Stimulated activated CD4-positive, alpha-beta T cell treated with anti-CD3 and anti-CD28 coated beads, Interleukin-1b, Interleukin-23, amount 100 ng/mL, for 1 hour (primary cell): ENCODE data around the gene ARHGAP9.
"Not testable (repeated sequence)": the region's sequence is repeated elsewhere in the genome, so short reads cannot be mapped to it uniquely, and the experiment has no call there.

Experiments
- DNase-seq, 2 donors: peaks; one replicate each; pipeline ENCODE4 v3.0.0-alpha.2; 2020; ENCODE audit warnings: low read depth in 2 of 2

The ARHGAP9 gene

DNA sequence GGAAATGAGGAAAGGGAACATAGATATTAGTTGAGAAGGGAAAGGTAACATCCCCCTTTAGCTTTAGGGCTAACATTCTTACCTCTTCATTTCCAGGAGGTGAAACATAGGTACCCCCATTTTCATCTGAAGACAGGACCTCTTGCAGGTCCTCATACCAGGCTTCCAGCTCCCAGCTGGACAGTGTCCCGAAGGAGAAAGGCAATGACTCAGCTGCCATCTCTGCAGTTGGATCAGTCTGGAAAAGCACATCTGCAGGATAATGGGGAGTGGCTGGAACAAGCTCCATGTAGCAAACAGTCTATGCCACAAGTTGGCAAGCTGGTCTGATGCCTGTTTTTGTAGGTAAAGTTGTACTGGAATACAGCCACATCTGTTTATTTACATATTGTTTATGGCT is 37.5 kb upstream of the ARHGAP9 start:
- DNase-seq, result no peak

DNA sequence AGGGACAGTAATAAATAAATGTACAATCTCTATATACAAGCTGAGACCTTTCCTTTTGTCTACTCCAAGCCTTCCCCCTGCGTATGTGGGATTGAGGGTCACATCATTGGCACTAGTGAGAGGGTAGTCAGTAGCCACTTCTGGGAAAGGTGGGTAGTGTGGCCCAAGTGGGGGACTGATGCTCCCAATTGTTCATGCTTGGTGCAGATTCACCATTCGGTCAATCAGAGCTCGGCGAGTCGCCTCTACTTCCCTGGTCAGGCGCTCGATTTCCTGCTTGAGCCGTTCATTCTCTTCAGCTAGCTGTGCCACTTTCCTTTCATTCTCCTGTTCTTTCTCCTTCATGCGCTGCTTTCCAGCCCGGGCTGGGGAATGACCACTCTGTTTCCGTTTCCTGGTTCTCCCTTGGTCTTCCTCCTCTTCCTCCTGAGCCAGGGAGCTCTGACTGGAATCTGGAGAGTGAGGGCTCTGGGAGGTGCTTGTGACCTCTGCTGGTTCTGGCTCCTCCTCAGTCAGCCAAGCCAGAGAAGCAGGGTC is 37.0 kb upstream of the ARHGAP9 start:
- no peak for DNase-seq

DNA sequence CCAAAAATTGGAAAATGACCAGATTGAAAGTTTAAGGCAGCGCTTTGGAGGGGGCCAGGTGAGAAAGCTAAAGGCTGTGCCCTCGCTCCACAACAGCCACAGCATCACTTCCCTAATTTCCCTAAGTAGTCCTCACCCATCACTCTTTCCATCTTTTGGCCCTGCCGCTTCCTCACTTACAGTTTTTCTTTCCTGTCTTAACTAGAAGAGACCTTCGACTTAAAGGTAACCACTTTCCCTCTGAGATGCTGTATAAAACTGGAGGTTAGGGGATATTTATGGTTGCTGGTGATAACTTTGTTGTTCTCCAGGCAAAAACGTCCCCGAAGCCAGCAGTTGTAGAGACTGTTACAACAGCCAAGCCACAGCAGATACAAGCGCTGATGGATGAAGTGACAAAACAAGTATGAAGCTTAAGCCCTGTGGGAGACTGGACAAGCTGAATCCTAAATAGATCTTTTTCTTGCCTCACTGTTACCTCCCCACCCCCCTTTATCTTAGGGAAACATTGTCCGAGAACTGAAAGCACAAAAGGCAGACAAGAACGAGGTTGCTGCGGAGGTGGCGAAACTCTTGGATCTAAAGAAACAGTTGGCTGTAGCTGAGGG is 36.4 kb upstream of the ARHGAP9 start:
- no peak for DNase-seq

DNA sequence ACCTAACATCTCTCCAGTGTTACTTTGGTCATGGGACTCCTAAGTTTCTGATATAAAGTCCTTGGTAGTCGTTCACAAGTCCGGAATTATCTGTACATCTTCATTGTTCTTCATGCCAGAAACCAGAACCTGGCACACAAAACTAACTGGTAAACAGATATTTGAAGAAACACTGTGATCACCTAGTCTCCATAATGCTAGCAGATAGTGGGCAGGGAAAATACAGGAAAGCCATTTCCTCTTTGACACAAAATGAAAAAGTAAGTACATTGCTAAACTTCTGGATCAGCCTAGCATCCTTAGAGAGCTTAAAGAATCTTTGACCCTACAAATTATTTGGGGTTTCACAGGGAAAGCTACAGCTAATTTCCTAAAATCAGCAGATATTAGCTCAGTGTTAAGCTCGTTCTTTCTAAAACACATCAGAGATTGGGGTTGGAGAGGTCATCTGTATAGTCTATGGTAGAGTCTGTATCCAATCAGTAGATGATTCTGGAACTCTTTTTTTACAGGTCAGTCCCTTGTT is 35.8 kb upstream of the ARHGAP9 start:
- no peak for DNase-seq

DNA sequence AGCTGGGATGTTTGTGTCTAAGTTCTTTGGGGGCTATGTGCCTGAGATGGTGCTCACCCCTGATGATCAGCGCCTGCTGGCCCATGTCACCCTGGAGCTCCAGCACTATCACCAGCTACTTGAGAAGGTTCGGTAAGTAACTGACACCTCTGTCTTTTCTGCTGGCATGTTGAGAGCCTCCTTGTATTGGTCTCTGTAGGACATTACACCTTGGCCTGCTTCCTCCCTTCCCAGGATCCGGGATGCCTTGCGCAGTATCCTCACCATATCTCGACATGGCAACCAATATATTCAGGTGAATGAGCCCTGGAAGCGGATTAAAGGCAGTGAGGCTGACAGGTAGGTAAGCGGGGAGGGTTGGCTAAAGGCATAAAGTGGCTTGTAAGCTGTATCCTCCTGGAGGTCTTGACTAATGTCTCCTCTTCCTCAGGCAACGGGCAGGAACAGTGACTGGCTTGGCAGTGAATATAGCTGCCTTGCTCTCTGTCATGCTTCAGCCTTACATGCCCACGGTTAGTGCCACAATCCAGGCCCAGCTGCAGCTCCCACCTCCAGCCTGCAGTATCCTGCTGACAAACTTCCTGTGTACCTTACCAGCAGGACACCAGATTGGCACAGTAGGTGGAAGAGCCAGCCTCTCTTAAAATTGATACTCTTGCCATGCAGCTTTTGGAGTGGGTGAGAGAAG is 35.2 kb upstream of the ARHGAP9 start:
- DNase-seq, result no peak

DNA sequence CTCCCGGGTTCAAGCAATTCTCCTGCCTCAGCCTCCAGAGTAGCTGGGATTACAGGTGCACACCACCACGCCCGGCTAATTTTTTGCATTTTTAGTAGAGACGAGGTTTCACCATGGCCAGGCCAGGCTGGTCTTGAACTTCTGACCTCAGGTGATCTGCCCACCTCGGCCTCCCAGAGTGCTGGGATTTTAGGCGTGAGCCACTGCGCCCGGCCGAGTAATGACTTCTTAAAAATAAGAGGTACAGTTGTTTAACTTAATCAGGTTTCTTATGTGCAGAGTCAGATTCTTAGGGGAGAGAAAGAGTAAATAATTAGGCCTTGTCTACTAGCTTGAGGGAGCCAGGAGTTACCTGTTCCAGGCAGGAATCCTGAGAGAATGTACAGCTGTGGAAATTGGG is 34.6 kb upstream of the ARHGAP9 start:
- DNase-seq, result not testable (repeated sequence)

DNA sequence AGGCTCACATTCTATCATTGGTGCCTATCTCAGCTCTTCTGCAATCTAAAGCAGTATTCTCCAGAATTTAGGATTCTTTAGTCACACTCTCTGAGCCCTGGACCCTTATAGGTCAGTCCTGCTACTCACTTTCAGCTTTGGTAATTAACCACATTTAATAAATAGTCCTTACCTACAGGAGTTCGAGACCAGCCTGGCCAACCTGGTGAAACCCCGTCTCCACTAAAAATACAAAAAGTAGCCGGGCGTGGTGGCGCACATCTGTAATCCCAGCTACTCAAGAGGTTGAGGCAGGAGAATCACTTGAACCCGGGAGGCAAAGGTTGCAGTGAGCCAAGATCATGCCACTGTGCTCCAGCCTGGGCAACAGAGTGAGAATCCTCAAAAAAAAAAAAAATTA is 34.0 kb upstream of the ARHGAP9 start:
- not testable (repeated sequence) for DNase-seq

DNA sequence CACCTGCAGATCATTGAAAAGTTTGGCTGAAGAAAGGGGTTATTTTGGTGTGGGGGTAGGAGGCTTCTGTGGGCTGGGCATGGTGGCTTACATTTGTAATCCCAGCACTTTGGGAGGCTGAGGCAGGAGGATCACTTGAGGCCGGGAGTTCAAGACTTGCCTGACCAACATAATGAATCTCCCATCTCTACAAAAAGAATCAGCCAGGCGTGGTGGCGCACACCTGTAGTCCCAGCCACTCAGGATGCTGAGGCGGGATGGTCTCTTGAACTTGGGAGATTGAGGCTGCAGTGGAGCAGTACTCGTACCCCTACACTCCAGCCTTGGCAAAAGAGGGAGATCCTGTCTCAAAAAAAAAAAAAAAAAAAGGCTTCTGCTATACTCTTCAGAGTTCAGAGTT is 33.6 kb upstream of the ARHGAP9 start:
- DNase-seq, result no peak

DNA sequence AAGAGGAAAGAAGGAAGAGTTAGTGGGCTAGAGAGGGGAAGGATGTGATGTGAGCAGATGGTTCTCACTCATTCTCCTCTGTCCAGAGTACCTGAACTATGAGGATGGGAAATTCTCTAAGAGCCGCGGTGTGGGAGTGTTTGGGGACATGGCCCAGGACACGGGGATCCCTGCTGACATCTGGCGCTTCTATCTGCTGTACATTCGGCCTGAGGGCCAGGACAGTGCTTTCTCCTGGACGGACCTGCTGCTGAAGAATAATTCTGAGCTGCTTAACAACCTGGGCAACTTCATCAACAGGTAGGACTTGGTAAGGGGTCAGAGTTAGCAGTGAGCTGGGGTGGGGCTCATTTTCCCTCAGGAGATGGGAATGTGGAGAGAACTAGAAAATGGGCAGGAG is 33.0 kb upstream of the ARHGAP9 start:
- DNase-seq, result no peak

DNA sequence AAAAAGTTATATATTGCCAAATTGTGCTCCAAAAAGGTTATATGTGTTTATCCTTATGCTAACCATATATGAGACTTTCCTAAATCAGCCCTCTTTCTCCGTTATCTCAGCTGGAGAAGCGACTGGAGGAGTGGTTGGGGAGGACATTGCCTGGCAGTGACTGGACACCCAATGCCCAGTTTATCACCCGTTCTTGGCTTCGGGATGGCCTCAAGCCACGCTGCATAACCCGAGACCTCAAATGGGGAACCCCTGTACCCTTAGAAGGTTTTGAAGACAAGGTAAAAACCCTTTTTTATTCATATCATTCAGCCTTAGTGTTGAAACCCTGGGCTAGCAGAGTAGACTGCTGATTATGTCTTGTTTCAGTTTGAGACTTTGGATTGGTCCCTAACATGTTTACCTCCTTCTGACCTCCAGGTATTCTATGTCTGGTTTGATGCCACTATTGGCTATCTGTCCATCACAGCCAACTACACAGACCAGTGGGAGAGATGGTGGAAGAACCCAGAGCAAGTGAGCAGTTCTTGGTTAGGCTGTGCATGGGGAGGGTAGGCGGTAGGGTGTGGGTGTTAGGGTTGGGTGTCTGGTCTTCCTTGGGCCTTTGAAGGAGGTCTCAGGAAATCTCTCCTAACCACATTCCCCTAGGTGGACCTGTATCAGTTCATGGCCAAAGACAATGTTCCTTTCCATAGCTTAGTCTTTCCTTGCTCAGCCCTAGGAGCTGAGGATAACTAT is 32.1 kb upstream of the ARHGAP9 start:
- no peak for DNase-seq

DNA sequence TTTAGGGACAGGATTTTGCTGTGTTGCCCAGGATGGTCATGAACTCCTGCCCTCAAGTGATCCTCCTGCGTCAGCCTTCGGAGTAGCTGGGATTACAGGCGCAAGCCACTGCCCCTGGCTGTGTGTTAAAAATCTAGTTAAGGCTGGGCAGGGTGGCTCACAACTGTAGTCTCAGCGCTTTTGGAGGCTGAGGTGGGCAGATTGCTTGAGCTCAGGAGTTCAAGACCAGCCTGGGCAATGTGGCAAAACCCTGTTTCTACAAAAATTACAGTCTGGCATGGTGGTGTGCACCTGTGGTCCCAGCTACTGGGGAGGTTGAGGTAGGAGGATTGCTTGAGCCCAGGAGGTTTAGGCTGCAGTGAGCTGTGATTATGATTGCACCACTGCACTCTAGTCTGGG is 31.5 kb upstream of the ARHGAP9 start:
- no peak for DNase-seq

DNA sequence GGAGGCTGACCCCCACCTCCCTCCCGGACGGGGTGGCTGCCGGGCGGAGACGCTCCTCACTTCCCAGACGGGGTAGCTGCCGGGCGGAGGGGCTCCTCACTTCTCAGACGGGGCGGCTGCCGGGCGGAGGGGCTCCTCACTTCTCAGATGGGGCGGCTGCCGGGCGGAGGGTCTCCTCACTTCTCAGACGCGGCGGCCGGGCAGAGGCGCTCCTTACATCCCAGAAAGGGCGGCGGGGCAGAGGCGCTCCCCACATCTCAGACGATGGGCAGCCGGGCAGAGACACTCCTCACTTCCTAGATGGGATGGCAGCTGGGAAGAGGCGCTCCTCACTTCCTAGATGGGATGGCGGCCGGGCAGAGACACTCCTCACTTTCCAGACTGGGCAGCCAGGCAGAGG is 28.1 kb upstream of the ARHGAP9 start:
- DNase-seq, result not testable (repeated sequence)

DNA sequence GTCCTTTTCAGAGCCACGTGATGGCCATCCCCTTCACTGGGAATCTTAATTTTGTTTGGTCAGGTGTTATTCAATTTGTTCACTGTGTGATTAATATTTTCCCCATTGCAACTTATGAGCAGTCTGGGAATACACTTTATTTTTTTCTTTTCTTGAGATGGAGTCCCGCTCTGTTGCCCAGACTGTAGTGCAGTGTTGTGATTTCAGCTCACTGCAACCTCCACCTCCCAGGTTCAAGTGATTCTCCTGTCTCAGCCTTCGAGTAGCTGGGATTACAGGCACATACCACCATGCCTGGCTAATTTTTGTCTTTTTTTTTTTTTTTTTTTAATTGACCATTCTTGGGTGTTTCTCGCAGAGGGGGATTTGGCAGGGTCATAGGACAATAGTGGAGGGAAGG is 26.9 kb upstream of the ARHGAP9 start:
- not testable (repeated sequence) for DNase-seq

DNA sequence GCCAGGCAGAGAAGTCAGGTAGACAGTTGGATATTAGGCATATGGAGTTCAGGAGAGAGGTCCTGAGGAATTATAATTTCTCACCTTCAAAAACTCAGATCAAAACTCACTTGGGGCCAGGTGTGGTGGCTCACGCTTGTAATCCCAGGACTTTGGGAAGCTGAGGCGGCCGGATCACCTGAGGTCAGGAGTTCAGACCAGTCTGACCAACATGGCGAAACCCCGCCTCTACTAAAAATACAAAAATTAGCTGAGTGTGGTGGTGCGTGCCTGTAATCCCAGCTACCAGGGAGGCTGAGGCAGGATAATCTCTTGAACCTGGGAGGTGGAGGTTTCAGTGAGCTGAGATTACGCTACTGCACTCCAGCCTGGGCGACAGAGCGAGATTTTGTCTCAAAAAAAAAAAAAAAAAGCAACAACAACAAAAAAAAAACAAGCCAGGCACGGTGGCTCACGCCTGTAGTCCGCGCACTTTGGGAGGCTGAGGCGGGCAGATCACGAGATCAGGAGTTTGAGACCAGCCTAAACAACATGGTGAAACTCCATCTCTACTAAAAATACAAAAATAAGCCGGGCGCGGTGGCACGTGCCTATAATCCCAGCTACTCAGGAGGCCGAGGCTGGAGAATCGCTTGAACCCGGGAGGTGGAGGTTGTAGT is 22.8 kb upstream of the ARHGAP9 start:
- not testable (repeated sequence) for DNase-seq

DNA sequence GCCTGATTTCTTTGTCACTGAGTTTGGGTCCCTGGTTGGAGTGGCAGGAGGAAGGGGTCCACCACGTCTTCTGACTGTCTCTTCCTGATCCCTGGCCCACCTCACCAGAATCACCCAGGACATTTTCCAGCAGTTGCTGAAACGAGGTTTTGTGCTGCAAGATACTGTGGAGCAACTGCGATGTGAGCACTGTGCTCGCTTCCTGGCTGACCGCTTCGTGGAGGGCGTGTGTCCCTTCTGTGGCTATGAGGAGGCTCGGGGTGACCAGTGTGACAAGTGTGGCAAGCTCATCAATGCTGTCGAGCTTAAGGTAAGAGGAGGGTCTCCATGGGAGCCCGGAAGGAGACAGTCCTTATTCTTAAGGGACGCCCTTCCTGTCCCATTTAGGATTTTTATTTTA is 20.5 kb upstream of the ARHGAP9 start:
- no peak for DNase-seq

DNA sequence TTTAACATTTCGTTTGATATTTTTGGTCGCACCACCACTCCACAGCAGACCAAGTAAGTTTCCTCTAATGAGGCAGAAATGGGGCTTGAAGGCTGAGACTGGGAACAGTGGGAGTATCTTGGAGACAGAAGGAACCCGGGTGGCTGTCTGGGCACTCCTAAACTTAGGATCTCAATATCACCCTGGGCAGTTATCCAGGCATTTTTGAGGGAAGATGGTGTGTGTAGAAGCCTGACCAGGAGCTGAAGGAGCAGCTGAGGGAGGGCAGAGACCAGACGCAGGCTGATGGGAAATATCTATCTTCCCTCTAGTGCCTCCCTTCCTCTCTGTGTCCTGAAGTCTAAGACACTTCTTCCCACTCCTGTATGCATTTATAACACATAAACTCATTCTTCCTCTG is 18.9 kb upstream of the ARHGAP9 start:
- DNase-seq, result no peak

DNA sequence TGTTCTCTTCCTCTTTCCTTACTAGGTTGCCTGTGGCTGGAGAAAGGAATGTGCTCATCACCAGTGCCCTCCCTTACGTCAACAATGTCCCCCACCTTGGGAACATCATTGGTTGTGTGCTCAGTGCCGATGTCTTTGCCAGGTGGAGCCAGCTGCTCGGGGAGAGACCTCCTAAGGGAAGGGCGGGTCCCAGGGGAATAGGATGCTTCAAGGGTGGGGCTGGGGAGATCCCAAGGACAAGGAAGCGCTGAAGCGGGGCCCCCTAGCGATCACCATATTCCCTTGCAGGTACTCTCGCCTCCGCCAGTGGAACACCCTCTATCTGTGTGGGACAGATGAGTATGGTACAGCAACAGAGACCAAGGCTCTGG is 18.5 kb upstream of the ARHGAP9 start:
- DNase-seq, result no peak

DNA sequence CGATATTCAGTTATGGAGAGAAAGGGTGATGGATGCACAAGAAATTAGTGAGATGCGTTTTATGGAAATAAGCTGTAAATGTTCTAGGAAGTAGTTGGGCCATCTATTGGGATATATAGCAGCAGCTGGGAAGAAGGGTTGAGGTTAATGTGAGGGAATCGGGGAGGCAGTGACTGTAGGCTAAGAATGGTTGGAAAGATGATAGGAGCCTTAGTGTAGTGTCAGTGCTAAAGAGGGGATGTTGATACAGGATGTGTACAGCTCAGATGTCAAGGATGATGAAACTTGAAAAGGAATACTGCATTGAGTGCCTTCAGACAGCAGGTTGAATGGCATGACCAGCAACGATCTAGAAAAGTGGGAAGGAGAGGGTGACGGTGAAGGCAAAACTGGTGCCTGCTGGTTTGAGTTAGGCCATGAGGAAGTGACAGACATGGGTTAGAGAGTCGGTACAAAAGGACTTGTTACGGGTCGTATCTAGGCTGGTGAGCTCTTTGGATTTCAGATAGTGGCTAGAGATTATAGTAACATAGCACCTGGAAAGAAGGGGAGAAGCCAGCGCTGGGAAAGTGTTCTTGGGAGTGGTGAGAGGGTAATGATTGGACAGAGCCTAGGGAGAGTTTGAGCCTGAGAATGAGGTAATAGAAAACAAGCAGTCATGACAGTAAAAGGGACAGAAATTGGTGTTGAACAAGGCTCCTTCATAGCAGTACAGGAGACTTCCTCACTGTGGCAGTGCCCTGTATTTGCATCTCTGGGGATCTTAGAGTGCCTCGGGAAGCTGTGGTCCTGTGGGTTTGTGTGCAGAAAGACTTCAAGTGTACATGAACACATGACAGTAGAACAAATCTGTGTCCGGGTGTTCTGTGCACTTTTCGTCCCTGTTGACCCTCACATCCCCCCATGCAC is 17.8 kb upstream of the ARHGAP9 start:
- no peak for DNase-seq

DNA sequence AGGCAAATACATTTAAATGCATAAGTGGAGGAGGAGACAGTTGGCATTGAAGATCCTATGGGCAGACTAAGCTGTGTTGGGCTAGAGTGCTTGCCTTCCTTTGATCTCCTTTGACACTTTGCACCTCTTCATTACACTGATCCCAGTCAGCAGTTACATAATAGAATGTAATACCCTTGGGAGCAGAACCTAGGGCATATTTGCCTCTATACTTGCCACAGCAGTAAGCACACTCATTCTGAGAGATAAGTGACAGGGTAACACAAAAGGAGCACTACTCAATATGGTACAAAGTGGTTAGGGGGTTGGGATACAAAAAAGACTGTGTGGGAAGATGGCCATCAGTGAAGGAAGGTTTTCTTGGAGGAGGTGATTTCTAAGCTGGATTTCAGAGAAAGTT is 17.2 kb upstream of the ARHGAP9 start:
- DNase-seq, result no peak

DNA sequence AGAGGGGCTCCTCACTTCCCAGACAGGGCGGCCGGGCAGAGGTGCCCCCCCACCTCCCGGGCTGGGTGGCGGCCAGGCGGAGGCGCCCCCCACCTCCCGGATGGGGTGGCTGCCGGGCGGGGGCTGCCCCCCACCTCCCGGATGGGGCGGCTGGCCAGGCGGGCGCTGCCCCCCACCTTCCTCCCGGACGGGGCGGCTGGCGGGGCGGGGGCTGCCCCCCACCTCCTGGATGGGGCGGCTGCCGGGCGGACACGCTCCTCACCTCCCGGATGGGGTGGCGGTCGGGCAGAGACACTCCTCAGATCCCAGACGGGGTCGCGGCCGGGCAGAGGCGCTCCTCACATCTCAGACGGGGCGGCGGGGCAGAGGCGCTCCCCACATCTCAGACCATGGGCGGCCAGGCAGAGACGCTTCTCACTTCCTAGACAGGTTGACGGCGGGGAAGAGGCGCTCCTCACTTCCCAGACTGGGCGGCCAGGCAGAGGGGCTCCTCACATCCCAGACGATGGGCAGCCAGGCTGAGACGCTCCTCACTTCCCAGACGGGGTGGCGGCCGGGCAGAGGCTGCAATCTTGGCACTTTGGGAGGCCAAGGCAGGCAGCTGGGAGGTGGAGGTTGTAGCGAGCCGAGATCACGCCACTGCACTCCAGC is 15.5 kb upstream of the ARHGAP9 start:
- DNase-seq, result not testable (repeated sequence)
